GM21367 (cell line): ENCODE results near the gene RYR1.
"Not testable (repeated sequence)": the region's sequence is repeated elsewhere in the genome, so short reads cannot be mapped to it uniquely, and the experiment has no call there.

ENCODE experiments used
- ATAC-seq: cut with Tn5 transposase; IDR thresholded peaks from one replicate; pipeline ENCODE4 v1.9.1; 2021; ENCODE audit not compliant: unreplicated experiment

Gene RYR1

DNA sequence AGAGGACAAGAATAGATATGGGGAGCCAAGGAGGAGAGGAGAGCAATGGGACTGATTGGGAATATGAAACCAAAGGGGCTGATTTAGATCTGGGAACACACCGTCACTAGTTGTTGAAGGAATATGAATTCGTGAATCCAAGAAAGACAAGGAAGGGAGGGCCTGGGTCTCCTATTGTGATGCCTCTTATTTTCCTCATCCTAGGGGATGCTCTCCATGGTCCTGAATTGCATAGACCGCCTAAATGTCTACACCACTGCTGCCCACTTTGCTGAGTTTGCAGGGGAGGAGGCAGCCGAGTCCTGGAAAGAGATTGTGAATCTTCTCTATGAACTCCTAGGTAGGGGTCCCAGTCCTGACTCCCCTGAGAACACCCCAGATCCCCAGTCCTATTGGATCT, 21.5 kb downstream of the RYR1 start:
- no peak for ATAC-seq

DNA sequence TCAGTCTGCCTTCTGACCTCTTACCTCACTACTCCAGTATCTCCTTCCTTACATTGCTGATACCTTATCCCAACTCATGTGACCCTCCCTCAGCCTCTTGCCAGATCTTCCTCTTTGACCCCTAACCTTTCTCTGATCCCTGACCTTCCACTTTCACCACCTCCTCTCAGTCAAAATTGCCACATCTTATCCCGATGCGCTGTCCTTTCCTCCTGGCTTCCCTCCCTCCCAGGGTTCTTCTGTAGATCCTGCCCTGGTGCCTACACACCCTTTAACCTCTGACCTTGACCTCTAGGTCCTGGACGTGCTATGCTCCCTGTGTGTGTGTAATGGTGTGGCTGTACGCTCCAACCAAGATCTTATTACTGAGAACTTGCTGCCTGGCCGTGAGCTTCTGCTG, 23.7 kb downstream of the RYR1 start:
- ATAC-seq: no peak

- ATAC-seq: no peak
These were observed 24.4 kb downstream of the RYR1 start for GRCh38 chr19:38457690-38458405.

GRCh38 chr19:38458991-38459390, 25.5 kb downstream of the RYR1 start:
- ATAC-seq: no peak

GRCh38 chr19:38463365-38463764, 29.9 kb downstream of the RYR1 start:
- ATAC-seq: no peak

DNA sequence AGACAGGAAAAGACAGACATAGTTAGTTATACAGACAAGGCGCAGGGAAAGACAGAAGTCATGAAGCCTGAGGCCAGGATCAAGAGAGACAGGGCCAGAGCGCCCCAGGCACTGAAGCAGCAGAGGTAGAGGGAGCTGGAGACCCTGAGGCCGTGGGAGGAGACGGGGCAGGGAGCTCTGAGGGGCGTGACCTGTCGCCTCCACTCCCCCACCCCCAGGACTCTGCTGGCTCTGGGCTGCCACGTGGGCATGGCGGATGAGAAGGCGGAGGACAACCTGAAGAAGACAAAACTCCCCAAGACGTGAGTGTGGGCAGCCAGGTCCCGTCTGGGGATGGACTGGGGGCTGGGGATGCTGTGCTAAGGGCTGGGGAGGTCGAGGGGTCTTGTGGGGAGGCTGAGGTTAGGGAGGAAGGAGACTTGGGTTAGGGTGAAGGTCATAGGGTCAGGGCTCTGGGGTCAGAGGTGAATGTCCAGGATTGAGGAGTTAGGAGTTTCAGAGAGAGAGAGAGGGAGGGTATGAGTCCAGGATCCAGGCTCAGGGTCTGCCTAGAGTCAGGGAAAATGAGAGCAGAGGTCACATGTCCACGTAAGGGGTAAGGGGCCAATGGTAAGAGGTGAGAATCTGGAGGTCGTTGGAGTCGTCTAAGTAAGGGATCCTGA, 31.1 kb downstream of the RYR1 start:
- no peak for ATAC-seq

DNA sequence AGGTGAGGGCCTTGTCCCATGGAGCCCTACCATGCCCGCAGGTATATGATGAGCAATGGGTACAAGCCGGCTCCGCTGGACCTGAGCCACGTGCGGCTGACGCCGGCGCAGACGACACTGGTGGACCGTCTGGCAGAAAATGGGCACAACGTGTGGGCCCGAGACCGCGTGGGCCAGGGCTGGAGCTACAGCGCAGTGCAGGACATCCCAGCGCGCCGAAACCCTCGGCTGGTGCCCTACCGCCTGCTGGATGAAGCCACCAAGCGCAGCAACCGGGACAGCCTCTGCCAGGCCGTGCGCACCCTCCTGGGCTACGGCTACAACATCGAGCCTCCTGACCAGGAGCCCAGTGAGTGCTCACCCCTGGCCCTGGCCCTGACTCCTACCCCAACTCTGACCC, 32.6 kb downstream of the RYR1 start:
- ATAC-seq: no peak

DNA sequence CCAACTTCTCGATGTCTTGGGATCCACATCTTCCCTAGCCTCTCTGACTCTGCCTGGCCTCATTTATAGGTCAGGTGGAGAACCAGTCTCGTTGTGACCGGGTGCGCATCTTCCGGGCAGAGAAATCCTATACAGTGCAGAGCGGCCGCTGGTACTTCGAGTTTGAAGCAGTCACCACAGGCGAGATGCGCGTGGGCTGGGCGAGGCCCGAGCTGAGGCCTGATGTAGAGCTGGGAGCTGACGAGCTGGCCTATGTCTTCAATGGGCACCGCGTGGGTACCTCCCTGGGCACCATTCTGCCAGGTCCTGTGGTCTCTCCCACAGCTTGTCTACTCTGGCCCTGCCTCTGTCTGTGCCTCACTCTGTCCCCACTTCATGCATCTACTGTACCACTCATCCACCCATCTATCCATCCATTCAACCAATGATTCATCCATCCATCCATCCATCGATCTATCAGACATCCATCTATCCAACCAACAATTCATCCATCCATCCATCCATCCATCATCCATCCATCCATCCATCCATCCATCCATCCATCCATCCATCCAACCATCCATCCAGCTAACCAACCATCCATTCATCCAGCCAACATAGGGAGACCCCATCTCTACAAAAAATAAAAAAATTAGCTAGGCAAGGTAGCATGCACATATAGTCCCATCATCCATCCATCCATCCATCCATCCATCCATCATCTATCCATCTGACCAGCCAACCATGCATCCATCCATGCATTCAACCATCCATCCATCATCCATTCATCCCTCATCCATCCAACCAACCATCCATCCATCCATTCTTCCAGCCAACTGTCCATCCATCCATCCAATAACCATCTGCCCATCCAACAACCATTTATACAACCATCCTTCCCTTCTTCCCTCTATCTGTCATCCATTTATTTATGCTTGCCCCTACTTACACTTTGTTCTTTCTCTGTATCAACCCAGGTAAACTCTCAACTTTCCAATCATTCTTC, 34.3 kb downstream of the RYR1 start:
- no peak for ATAC-seq

GRCh38 chr19:38469151-38469550, 35.7 kb downstream of the RYR1 start:
- no peak for ATAC-seq

GRCh38 chr19:38470788-38471480, 37.4 kb downstream of the RYR1 start:
- no peak for ATAC-seq

- not testable (repeated sequence) for ATAC-seq
These were observed 39.2 kb downstream of the RYR1 start for GRCh38 chr19:38472725-38473124.

GRCh38 chr19:38473201-38473600, 39.7 kb downstream of the RYR1 start:
- ATAC-seq: no peak

DNA sequence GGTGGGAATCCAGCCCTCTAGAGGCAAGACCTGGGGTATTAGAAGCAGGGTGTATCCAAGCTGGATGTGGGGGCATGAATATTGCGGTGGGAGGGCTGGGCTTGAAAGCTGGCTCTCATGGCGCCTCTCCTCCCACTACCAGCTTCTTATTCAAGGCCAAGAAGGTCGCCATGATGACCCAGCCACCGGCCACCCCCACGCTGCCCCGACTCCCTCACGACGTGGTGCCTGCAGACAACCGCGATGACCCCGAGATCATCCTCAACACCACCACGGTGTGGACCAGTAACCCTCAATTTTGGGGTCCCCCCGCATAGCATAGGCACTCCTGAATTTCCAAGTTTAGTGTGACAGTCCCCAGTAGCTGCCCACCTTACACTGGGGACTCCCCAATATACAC, 41.7 kb downstream of the RYR1 start:
- no peak for ATAC-seq

DNA sequence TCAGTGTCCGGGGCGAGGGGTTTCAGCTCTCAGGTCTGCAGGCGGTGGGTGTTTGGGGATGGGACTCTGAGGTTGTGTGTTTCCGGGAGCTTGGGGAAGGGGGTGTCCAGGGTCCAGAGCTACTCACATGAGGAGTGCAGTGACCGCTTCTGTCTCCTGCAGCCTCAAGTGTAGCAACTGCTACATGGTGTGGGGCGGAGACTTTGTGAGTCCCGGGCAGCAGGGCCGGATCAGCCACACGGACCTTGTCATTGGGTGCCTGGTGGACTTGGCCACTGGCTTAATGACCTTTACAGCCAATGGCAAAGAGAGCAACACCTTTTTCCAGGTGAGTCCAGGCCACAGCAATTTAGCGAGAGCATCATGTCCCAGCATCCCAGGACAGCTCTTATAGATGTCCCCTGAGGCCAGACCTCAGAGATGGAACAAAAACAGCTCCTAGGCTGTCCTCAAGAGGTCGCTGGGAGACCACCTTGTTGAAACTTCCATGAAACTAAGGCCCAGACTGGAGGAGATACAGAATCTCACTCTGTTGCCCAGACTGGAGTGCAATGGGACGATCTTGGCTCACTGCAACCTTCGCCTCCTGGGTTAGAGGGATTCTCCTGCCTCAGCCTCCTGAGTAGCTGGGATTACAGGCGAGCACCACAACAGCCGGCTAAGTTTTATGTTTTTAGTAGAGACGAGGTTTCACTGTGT, 44.9 kb downstream of the RYR1 start:
- no peak for ATAC-seq

DNA sequence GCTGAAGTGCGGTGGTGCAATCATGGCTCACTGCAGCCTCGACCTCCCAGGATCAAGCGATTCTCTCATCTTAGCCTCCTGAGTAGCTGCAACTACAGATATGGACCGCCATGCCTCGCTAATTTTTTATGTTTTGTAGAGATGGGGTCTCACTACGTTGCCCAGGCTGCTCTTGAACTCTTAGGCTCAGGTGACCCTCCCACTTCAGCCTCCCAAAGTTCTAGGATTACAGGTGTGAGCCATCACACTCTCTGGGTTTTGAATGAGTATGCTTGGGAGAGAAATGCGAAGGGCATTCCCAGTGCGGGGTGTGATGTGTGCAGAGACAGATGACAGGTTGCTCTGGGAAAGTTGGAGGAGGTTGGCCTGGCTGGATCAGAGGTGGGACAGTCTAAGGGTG, 49.0 kb downstream of the RYR1 start:
- ATAC-seq: no peak

GRCh38 chr19:38483016-38483630, 49.6 kb downstream of the RYR1 start:
- no peak for ATAC-seq

GRCh38 chr19:38484747-38485146, 51.3 kb downstream of the RYR1 start:
- no peak for ATAC-seq

- no peak for ATAC-seq
These were observed 52.2 kb downstream of the RYR1 start for GRCh38 chr19:38485541-38486285.

GRCh38 chr19:38486731-38487336, 53.3 kb downstream of the RYR1 start:
- no peak for ATAC-seq
